Neural cell (in vitro differentiated cells): ENCODE results near the gene PTPRD. TPM values are rescaled to one million over a fixed set of nuclear protein-coding genes. Genes with fewer than 3 reads are reported as not detected.

Source experiments
- H2AFZ ChIP-seq: fragments of 200-600, 300-800 bp; sonication (generic), shearing (Covaris generic); 2 replicates; pipeline ENCODE4 v1.6.0; 2014; ENCODE audit warnings: low read depth, mild to moderate bottlenecking, antibody characterized with exemption, low read length, moderate library complexity
- H3F3A ChIP-seq: fragments of 200-600 bp; shearing (Covaris generic); 2 replicates; pipeline ENCODE4 v1.6.1; 2016; ENCODE audit warnings: mild to moderate bottlenecking, moderate library complexity, mixed read lengths, antibody characterized with exemption, low read length; ENCODE audit not compliant: insufficient read depth, poor library complexity, severe bottlenecking
- H3K27ac ChIP-seq: fragments of 200-600, 300-800 bp; sonication (generic), shearing (Covaris generic); 2 replicates; pipeline ENCODE4 v1.5.1; 2014; ENCODE audit warnings: mild to moderate bottlenecking, low read length, moderate library complexity
- H3K27me3 ChIP-seq: fragments of 300-800, 200-600 bp; sonication (generic), shearing (Covaris generic); 2 replicates; pipeline ENCODE4 v1.6.0; 2014; ENCODE audit warnings: mild to moderate bottlenecking, low read depth, low read length, moderate library complexity; ENCODE audit not compliant: insufficient read depth
- H3K36me3 ChIP-seq: fragments of 300-800, 200-600 bp; sonication (generic), shearing (Covaris generic); 2 replicates; pipeline ENCODE4 v1.5.1; 2014; ENCODE audit warnings: mild to moderate bottlenecking, antibody characterized with exemption, low read length, moderate library complexity; ENCODE audit not compliant: insufficient read depth
- H3K4me2 ChIP-seq: fragments of 300-800, 200-600 bp; sonication (generic), shearing (Covaris generic); 2 replicates; pipeline ENCODE4 v1.6.0; 2014; ENCODE audit warnings: mild to moderate bottlenecking, low read length
- H3K4me3 ChIP-seq: fragments of 300-800, 200-600 bp; sonication (generic), shearing (Covaris generic); 2 replicates; pipeline ENCODE4 v1.5.1; 2014; ENCODE audit warnings: mild to moderate bottlenecking, low read length, moderate library complexity
- H3K79me2 ChIP-seq: fragments of 200-600 bp; shearing (Covaris generic); replicated peaks from 2 replicates; pipeline ENCODE4 v1.6.0; 2014; ENCODE audit warnings: mild to moderate bottlenecking, low read length, moderate library complexity; ENCODE audit not compliant: insufficient read depth
- H3K9ac ChIP-seq: fragments of 300-800, 200-600 bp; sonication (generic), shearing (Covaris generic); 2 replicates; pipeline ENCODE4 v1.6.1; 2016; ENCODE audit warnings: mild to moderate bottlenecking, low read length, mixed read lengths
- H3K9me2 ChIP-seq: fragments of 200-600 bp; shearing (Covaris generic); 2 replicates; pipeline ENCODE4 v1.6.1; 2016; ENCODE audit warnings: mild to moderate bottlenecking, low read length, mixed read lengths; ENCODE audit not compliant: insufficient read depth
- H3K9me3 ChIP-seq: fragments of 200-600, 300-800 bp; sonication (generic), shearing (Covaris generic); 2 replicates; pipeline ENCODE4 v1.6.1; 2016; ENCODE audit warnings: mild to moderate bottlenecking, mixed run types, low read length, moderate library complexity, mixed read lengths
- H4K20me1 ChIP-seq: fragments of 200-600 bp; shearing (Covaris generic); 2 replicates; pipeline ENCODE4 v1.6.1; 2016; ENCODE audit warnings: mild to moderate bottlenecking, mixed run types; ENCODE audit not compliant: insufficient read depth
- CTCF ChIP-seq: fragments of 450-650 bp; IDR thresholded peaks from 2 replicates; pipeline ENCODE4 v1.5.1; 2014; ENCODE audit warnings: antibody characterized with exemption, mild to moderate bottlenecking, moderate library complexity; ENCODE audit not compliant: poor library complexity, severe bottlenecking
- EP300 ChIP-seq: fragments of 450-650 bp; conservative IDR thresholded peaks from 2 replicates; pipeline ENCODE4 v1.6.1; 2014; ENCODE audit warnings: antibody characterized with exemption, mild to moderate bottlenecking, moderate library complexity; ENCODE audit not compliant: poor library complexity, severe bottlenecking
- EZH2 ChIP-seq: fragments of 200-600, 300-800 bp; shearing (Covaris generic), sonication (generic); IDR thresholded peaks from 2 replicates; pipeline ENCODE4 v1.6.1; 2014; ENCODE audit warnings: antibody characterized with exemption, low read length, borderline replicate concordance, mild to moderate bottlenecking; ENCODE audit not compliant: insufficient read depth, poor library complexity, severe bottlenecking
- MXI1 ChIP-seq: fragments of 450-650 bp; conservative IDR thresholded peaks from 2 replicates; pipeline ENCODE4 v1.6.1; 2014; ENCODE audit warnings: antibody characterized with exemption, mild to moderate bottlenecking; ENCODE audit not compliant: poor library complexity, severe bottlenecking
- POLR2AphosphoS5 ChIP-seq: IDR thresholded peaks from 2 replicates; pipeline ENCODE4 v1.6.1; 2012
- RAD21 ChIP-seq: fragments of 450-650 bp; conservative IDR thresholded peaks from 2 replicates; pipeline ENCODE4 v1.6.1; 2014; ENCODE audit warnings: antibody characterized with exemption, mild to moderate bottlenecking, moderate library complexity
- SMC3 ChIP-seq: fragments of 450-650 bp; conservative IDR thresholded peaks from 2 replicates; pipeline ENCODE4 v1.6.1; 2014; ENCODE audit warnings: antibody characterized with exemption, mild to moderate bottlenecking, moderate library complexity; ENCODE audit not compliant: poor library complexity
- TAF1 ChIP-seq: IDR thresholded peaks from 2 replicates; pipeline ENCODE4 v1.6.1; 2012; ENCODE audit warnings: low read depth
- polyA plus RNA-seq: library from polyadenylated mRNA; depleted of rRNA; stranded (reverse); fragments of >200 nt; gene quantifications from 2 replicates; pipeline ENCODE4 v1.2.3, GENCODE V29; 2014
- TF ChIP-seq, protein P1 (sequence below): IDR thresholded peaks from 2 replicates; pipeline ENCODE4 v1.6.1; 2012; ENCODE audit warnings: borderline replicate concordance

Gene PTPRD
- polyA plus RNA-seq, 1 donor from 2014 or later: 143 TPM

GRCh38 chr9:10095208-10095607 is 517.6 kb downstream of the PTPRD start:
- H3K27ac ChIP-seq: no peak overlapping the region
- H3K4me2 ChIP-seq: no peak overlapping the region
- no peak overlapping the region for H2AFZ ChIP-seq
- H3K9me3 ChIP-seq: no peaks in the 10 kb centered on the region
- no peak overlapping the region for H3K4me3 ChIP-seq
- peak; percentile 65 for TF ChIP-seq POLR2AphosphoS5
- no peak for TF ChIP-seq RAD21
- TF ChIP-seq CTCF: no peak
- no peak for TF ChIP-seq TAF1
- TF ChIP-seq, protein P1, sequence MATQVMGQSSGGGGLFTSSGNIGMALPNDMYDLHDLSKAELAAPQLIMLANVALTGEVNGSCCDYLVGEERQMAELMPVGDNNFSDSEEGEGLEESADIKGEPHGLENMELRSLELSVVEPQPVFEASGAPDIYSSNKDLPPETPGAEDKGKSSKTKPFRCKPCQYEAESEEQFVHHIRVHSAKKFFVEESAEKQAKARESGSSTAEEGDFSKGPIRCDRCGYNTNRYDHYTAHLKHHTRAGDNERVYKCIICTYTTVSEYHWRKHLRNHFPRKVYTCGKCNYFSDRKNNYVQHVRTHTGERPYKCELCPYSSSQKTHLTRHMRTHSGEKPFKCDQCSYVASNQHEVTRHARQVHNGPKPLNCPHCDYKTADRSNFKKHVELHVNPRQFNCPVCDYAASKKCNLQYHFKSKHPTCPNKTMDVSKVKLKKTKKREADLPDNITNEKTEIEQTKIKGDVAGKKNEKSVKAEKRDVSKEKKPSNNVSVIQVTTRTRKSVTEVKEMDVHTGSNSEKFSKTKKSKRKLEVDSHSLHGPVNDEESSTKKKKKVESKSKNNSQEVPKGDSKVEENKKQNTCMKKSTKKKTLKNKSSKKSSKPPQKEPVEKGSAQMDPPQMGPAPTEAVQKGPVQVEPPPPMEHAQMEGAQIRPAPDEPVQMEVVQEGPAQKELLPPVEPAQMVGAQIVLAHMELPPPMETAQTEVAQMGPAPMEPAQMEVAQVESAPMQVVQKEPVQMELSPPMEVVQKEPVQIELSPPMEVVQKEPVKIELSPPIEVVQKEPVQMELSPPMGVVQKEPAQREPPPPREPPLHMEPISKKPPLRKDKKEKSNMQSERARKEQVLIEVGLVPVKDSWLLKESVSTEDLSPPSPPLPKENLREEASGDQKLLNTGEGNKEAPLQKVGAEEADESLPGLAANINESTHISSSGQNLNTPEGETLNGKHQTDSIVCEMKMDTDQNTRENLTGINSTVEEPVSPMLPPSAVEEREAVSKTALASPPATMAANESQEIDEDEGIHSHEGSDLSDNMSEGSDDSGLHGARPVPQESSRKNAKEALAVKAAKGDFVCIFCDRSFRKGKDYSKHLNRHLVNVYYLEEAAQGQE: peak; percentile 99
- no peak for TF ChIP-seq EZH2
- TF ChIP-seq SMC3: no peak
- no peak for TF ChIP-seq MXI1
- peak; percentile 82 for TF ChIP-seq EP300
- H3K27me3 ChIP-seq: no peaks in the 10 kb centered on the region
- H3K9ac ChIP-seq: no peak overlapping the region
- no peaks in the 10 kb centered on the region for H4K20me1 ChIP-seq
- H3F3A ChIP-seq: peaks cover 7% of the 10 kb centered on the region
- H3K36me3 ChIP-seq: no peaks in the 10 kb centered on the region
- no peaks in the 10 kb centered on the region for H3K9me2 ChIP-seq
- no peaks in the 10 kb centered on the region for H3K79me2 ChIP-seq

DNA sequence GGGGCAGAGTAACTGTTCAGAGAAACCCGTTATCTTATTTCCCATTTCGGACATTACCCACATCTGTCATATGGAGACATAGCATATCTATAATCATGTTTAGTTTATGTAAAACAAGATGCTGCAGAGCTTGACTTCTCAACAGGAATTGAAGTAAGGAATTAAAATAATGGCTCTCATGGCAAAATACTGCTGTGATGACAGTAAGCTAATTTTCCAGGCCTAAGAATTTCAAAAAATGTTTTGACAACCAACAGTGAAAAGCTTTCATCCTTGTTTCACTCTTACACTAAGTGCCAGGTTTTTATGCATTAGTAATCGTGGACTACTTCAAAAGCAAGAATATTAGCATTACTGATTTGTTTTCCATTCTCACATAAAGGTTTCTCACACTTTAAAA is 518.2 kb downstream of the PTPRD start:
- Histone ChIP-seq H3K27ac (no peak overlapping the region), H3K79me2 (no peaks in the 10 kb centered on the region), H3K9me2 (no peaks in the 10 kb centered on the region), H3K9me3 (no peaks in the 10 kb centered on the region), H3K4me2 (no peak overlapping the region), H4K20me1 (no peaks in the 10 kb centered on the region), H3K9ac (no peak overlapping the region), H3K36me3 (no peaks in the 10 kb centered on the region), H3K4me3 (no peak overlapping the region), H3K27me3 (no peaks in the 10 kb centered on the region), H3F3A (peaks cover 7% of the 10 kb centered on the region), H2AFZ (no peak overlapping the region)
- TF ChIP-seq, protein P1: no peak
- TF ChIP-seq MXI1 (no peak), EP300 (peak; percentile 77), RAD21 (no peak), TAF1 (no peak), CTCF (no peak), SMC3 (no peak), POLR2AphosphoS5 (peak; percentile 85)
